NK-92 treated with Interleukin-12 subunit alpha and Interleukin-12 subunit beta, amount 100 ng/mL, for 24 hours (cell line): ENCODE data around the gene SLC19A1.
"Not testable (repeated sequence)": the region's sequence is repeated elsewhere in the genome, so short reads cannot be mapped to it uniquely, and the experiment has no call there.

ENCODE experiments used
- DNase-seq: peaks from one replicate; lab custom pipeline; 2025; lab: John Stamatoyannopoulos, UW

SLC19A1 gene

DNA sequence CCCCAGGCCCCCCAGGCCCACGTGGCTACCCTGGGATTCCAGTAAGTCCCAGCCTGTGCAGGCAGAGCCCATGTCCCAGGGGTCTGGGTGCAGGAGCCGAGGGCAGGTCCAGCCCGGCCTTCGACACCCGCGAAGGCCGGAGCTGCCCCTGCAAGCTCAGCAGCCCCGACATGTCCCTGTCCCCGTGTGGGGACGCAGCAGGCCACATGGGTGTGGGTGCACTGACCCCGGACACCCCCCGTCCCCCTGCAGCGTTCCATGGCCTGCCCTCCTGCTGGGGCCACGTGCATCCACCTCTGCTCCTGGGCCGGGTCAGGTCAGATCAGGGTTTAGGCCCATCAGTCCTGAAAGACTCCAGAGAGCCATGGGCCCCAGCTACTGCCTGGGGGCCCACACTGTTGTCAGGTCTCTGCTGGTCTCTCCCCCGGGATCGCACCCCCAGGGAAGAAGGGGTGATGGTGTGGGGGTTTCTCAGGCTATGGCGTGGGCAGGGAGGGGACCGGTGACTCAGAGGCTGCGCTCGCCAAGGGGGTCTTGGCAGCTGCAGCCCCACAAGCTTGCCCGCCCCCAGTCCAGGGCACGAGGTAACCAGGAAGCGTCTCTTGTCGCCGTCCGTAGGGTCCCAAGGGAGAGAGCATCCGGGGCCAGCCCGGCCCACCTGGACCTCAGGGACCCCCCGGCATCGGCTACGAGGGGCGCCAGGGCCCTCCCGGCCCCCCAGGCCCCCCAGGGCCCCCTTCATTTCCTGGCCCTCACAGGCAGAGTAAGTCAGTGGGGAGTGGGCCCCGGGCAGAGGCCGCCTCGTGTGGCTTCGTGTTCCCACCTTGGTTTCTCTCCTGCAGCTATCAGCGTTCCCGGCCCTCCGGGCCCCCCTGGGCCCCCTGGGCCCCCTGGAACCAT is 37.5 kb downstream of the SLC19A1 start:
- no peak for DNase-seq

DNA sequence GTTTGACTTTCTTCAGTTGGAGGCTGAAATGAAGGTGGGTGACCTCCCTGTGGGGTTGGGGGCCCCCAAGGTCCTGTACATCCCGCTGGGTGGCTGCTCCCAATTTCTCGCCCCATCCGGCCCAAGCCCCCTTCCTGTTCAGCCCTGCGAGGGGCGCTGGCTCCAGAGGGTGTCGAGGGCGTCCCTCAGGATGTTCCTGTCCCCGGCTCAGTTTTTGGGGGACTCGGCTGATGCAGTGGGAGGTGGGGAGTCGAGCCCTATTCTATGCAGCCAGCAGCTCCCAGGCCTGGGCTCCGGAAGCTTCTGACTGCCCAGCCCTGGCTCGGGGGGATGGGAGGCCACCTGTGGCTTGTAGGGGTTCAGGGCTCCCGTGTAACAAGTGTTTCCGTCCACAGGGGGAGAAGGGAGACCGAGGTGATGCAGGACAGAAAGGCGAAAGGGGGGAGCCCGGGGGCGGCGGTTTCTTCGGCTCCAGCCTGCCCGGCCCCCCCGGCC is 38.2 kb downstream of the SLC19A1 start:
- DNase-seq, result no peak

DNA sequence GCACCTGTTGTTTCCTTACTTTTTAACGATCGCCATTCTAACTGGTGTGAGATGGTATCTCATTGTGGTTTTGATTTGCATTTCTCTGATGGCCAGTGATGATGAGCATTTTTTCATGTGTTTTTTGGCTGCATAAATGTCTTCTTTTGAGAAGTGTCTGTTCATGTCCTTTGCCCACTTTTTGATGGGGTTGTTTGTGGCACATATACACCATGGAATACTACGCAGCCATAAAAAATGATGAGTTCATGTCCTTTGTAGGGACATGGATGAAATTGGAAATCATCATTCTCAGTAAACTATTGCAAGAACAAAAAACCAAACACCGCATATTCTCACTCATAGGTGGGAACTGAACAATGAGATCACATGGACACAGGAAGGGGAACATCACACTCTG is 39.0 kb downstream of the SLC19A1 start:
- not testable (repeated sequence) for DNase-seq

DNA sequence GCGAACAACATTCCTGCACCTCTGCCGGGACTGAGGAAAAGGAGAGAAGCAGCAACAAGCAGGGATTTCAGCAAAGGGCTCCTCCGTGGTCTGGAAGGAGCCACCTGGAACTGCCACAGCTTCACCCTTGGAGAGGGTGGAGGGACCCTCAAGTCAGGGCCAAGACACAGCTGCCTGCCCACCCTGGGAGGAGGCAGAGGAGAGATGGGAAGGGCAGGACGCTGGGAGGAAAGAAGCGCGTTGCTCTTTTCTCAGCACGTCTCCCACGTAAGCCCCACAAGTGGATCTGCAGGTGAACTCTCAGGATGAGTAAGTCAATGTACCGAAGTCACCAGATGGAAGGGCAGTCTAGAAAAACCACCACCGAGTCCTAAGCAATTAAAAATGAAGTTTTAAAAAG is 39.6 kb downstream of the SLC19A1 start:
- DNase-seq, result no peak

DNA sequence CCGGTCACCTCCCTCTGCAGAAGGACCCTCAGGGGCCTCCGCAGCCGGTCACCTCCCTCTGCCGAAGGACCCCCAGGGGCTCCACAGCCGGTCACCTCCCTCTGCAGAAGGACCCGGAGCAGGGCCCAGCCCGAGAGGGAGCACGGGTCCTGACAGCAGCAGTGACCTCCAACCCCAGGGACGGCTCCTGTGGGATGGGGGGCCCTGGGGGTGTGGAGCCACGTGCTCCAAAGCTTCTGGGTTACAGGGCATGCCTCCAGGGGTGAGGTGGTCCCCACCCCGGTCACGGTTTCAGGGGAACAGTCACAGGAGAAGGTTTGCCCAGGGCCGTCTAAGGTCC is 40.3 kb downstream of the SLC19A1 start:
- no peak for DNase-seq

DNA sequence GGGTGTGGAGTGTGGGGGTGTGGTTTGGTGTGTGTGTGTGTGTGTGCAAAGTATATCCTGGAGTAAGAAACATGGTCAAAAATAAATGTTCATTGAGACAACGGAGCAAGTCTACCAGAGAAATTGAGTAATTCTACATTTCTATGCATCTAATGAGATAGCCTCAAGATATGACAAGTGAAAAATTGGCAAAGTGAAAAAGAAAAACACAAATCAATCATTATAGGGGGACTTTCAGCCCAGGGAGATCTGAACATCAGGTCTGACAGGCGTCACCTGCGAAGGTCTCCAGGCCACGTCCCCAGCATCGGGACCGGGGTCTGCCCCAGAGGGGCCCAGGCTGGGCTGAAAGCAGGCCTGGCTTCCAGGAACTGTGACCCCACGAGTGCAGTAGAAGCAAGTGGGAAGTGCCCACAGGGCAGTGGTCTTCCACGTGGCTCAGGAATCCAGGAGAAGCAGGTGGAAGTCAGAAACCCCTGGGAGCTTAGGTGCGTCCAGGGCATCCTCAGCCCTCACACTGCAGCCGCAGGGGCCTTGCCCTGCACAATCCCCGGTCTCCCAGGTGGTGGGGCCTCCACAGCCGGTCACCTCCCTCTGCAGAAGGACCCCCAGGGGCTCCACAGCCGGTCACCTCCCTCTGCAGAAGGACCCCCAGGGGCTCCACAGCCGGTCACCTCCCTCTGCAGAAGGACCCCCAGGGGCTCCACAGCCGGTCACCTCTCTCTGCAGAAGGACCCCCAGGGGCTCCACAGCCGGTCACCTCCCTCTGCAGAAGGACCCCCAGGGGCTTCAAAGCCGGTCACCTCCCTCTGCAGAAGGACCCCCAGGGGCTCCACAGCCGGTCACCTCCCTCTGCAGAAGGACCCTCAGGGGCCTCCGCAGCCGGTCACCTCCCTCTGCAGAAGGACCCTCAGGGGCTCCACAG is 40.9 kb downstream of the SLC19A1 start:
- DNase-seq, result not testable (repeated sequence)

DNA sequence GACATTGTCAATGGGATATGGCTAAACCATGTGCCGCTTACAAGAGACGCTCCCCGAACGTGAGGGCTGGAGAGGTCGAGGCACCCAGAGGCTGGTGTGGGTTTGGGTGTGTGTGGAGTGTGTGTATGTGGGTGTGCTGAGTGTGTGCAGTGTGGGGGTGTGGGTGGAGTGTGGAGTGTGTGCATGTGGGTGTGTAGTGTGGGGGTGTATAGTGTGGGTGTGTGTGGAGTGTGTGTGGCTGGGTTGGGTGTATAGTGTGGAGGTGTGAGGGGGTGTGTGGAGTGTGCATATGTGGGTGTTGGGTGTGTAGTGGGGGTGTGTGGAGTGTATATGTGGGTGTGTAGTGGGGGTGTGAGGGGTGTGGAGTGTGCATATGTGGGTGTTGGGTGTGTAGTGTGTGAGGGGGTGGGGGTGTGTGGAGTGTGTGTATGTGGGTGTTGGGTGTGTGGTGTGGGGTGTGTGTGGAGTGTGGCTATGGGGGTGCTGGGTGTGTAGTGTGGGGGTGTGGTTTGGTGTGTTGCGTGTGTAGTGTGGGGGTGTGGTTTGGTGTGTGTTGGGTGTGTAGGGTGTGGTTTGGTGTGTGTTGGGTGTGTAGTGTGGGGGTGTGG is 42.2 kb downstream of the SLC19A1 start:
- DNase-seq, result no peak

DNA sequence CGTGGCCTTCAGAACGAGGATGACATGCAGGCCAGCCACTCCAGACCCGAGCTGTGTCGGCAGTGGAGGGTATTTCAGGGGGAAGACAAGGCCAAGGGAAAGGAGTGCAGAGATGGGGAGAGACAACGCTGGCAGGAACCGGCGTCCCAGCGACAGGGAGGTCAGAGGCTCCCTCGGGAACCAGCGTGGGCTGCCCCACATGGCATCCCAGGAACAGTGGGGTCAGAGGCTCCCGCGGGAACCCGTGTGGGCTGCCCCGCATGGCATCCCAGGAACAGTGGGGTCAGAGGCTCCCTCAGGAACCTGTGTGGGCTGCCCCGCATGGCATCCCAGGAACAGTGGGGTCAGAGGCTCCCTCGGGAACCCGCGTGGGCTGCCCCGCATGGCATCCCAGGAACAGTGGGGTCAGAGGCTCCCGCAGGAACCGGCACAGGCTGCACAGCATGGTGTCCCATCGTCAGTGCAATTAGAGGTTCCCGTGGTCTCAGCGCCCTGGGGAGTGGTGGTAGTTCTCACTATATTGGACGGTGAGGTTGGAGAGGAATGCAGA is 43.0 kb downstream of the SLC19A1 start:
- DNase-seq, result no peak

DNA sequence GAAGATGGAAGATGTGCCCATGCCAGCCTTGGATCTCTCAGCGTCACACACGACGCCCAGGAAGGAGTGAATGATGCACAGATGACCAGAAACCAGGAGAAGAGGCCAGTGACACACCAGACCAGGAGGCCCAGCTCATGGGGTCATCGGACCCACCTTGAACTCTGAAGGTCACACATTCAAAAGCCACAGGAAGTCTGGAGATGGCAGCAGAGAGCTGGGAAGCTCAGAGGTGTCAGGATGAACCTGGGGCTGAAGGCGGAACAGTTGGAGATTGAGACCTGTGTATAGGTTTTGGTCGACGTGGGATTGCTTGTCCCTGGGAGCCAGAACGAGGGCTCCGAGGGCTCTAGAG is 43.6 kb downstream of the SLC19A1 start:
- DNase-seq, result no peak

DNA sequence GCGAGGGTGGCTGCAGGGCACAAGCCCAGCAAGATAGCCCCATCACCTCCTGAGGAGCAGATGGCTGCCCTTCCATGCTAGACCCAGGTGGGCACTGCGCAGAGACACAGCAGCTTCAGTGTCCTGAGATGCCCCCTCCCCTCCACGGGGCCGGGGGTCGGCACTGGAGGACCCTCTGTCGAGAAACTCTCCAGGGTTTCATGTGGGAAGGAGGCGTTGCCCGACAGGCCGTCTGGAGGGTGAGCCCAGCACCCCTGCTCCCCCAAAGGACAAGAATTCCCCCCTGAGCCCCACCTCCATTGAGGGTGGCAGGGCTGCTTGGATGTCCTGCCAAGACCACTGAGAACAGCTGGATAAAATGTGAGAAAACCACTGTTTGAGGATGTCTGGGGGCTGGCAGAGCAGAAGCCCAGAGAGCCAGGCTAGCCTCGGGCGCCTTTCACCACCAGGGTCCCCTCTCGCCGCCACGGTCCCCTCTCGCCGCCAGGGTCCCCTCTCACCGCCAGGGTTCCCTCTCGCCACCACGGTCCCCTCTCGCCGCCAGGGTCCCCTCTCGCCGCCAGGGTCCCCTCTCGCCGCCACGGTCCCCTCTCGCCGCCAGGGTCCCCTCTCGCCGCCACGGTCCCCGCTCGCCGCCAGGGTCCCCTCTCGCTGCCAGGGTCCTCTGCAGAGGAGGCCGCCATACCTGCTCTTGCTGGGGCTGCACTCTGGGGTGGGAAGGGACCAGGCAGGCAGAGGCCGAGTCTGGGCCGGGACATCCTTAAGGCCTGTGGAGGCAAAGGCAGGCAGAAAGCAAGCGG is 44.2 kb downstream of the SLC19A1 start:
- no peak for DNase-seq

DNA sequence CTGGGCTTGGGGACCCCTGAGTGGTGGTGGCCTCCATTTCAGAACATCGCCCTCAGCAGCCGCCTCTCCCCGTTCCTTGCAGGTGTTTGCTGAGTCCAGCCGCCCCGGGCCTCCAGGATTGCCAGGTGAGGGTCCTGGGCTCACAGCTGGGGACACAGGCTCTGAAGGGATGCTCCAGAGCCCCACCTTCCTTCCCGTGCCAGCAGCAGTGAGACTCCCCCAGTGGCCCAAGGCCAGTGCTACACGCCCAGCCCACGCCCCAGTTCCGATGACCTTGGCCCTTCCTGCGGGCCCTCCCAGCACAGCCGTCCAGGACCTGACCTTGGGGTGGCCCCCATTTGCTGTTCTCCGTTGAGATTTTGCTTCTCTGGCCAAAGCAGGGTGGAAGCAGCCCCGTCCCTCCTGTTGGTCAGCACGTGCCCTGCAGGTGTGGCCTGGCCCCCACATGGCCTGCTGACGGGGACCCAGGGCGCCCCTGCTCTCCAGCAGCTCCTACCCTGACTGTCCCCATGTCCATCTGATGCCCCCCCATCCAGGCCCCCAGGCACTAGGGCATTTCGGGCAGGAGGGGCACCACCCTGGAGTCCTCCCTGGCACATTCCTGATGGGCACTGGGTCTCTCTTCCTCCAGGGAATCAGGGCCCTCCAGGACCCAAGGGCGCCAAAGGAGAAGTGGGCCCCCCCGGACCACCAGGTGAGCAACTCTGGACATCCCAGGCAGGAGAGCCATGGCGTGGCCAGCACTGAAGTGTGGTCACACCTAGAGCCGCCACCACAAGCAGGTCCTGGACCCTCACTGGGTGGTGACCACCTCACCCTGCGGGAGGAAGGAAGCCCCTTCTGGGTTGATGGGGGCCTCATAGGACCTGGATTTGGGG is 45.0 kb downstream of the SLC19A1 start:
- no peak for DNase-seq

DNA sequence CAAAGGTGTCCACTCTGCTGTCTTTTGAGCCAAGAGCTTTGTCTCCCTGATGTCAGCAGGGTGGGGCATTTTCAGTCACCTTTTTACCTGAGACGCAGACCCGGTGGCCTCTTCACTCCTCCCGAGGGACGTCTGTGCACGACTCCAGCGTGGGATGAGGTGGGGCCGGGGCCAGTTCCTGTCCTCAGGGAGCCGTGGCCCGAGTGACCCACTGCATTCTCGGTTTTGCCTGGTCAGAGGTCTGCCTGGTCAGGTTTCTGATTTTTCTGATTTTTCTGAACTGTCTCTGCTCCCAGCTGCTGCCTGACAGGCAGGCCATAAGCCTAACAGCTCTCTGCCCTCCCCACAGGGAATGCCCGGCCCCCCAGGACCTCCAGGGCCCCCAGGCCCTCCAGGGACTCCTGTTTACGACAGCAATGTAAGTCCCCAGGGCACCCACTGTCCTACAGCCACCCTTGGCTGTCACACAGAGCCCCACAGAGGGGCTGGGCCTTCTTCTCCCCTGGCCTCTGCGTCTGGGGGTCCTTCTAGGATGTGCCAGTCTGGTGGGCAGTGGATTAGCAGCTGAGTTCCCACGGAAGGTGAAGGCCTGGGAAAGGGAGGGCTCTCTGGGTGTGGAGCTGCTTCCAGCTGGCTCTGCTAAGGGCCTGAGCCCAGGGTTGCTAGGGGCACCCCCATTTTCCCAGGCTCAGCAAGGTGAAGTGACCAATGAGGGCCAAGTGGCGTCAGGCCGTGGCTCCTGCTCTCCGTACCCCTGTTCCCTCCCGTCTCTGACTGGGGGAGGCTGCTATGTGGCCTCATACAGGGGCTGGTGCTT is 45.9 kb downstream of the SLC19A1 start:
- DNase-seq, result no peak

DNA sequence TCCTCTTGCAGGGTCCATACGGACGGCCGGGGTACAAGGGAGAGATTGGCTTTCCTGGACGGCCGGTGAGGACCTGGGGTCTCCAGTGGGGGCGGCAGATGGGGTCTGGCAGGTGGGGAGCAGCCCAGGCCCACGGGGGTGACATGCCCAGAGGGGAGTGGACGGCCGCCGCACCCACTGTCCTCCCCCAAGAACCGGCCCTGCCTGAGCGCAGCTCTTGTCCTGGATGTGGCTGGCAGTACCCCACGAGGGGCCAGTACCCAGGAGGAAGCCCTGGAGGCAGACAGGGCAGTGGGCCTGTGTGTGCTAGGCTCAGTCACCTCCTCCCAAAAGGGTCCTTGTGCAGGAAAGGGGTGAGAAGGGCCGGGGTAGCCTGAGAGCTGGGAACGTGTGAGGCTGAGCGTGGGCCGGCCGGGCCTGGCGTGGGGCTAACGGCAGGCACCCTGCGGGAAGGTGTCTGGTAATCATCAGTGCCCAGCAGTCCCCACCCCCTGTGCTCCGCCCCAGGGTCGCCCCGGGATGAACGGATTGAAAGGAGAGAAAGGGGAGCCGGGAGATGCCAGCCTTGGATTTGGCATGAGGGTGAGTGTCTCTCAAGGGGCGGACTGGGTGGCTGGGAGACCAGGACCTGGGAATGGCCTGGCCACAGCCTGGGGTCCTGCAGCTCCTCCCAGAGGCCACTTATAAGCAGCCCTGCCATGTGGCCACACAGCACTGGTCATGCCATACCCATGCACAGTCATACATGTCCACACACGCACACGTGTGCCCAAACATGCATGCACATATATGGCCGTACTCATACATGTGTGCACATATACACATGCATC is 47.2 kb downstream of the SLC19A1 start:
- DNase-seq, result no peak

DNA sequence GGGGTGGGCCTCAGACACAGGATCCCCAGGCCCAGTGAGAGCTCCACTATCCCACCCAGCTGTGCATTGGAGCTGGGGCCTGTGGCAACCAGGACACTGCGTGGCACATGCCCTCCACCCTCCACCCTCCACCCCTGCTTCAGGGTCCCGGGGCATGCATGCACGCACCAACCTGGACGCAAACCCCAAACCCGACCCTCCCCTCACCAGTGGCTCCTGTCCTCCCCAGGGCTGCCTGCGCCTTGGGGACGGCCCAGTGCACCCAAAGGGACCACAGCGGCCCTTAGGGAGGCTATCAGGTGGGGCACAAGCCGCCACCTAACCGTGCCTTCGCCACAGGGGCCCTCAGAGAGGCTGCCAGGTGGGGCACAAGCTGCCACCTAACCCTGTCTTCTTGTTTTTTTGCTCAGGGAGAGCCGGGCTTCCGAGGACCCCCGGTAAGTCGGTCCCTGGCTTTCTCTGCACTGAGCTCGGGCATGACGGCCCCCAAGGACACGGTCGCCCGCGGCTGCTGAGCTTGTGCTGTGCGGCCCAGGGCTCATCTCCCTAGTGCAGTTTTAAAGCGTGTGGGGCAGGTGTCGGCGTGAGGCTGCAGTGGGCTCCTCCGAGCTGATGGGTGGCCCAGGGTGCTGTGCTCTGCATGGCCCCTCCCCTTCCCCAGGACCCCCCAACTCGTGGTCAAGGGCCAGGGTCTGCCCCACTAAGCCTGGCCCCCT is 47.9 kb downstream of the SLC19A1 start:
- no peak for DNase-seq

DNA sequence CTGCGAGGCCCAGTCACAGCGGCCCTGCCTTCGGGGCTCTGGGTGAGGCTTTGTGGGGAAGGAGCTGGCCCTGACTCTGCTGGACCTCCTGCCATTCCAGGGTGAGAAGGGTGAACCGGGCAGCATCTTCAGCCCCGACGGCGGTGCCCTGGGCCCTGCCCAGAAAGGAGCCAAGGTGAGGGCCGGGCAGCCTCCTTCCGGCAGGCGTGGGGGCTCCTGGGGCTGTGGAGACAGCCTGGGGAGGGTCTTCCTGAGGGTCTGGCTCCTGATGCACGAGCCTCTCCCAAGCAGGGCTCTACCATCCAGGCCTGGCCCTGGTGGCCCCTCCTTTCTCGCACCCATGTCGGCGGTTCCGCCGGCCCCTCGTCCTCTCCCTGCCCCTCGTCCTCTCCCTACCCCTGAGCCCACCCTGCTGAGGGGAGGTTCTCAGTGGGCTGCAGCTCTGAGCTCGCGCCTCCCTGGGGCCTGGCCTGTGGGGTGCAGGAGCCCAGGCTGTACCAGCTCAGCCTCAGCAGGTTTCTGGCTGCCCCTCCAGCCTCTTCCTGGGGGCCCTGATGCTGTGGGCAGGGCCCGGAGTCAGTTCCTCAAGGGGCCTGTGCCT is 48.7 kb downstream of the SLC19A1 start:
- DNase-seq, result no peak

DNA sequence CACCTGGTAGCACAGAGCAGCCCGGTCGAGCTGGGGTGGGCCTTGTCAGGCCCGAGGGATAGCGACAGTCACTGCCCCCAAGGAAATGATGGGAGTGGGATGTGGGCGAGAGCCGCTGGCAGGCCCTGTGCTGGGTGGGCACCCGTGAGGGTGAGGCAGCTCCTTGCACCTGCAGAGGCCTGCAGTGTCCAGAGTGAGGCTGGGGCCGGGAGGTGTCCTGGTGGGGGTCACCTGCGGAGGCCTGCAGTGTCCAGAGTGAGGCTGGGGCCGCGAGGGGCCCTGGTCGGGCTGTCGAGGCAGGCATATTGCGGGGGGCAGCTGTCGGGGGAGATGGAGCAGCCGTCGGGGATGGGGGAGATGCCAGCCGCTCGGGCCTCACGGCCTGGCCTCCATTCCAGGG is 49.5 kb downstream of the SLC19A1 start:
- DNase-seq, result no peak

DNA sequence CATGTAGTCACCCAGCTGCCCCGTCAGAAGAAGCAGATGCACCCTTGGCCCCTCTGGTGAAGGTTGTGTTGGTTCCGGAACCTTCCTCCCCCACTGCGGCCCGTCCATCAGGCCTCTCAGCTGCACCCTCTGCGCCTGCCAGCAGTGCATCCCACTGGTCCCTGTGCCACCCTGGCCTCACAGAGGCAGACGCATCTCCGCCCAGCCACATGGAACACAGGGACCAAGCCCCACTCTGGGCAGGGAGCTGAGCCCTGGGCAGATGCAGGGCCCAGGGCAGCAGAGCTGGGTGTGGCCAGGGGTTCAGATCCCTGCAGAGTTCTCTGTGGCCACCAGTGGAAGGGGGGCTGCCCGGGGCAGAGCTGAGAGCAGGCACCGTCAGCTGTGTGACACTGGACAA is 50.6 kb downstream of the SLC19A1 start:
- DNase-seq, result no peak

DNA sequence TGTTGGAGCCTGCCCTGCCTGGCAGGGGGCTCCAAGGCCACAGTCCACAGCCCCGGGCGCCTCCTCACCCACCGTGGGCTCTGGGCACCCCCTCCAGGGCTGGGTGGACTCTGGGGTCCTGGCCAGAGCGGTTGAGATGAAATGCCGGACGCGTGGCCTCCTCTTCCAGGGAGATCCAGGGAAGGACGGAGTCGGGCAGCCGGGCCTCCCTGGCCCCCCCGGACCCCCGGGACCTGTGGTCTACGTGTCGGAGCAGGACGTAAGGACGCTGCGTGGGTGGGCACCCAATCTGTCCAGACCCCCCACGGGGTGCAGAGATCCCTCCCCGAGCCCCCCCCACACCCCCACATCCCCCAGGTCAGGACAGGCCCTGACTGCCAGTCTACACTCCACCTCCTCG is 51.2 kb downstream of the SLC19A1 start:
- no peak for DNase-seq
